ENCODE measurements around the gene MAP2K2.
"Not testable (repeated sequence)": the region's sequence is repeated elsewhere in the genome, so short reads cannot be mapped to it uniquely, and the experiment has no call there.

MAP2K2 gene

DNA sequence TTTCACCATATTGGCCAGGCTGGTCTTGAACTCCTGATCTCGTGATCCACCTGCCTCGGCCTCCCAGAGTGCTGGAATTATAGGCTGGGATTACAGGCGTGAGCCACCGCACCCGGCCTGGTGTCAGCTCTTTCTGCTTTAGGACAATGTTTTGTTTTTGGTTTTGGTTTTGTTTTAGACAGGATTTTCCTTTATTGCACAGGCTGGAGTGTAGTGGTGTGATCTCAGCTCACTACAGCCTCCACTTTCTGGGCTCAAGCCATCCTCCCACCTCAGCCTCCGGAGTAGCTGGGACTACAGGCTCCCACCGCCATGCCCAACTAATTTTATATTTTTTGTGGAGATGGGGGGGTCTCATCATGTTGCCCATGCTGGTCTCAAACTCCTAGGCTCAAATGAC is 5.1 kb upstream of the MAP2K2 start:
- DNase-seq: not testable (repeated sequence)

DNA sequence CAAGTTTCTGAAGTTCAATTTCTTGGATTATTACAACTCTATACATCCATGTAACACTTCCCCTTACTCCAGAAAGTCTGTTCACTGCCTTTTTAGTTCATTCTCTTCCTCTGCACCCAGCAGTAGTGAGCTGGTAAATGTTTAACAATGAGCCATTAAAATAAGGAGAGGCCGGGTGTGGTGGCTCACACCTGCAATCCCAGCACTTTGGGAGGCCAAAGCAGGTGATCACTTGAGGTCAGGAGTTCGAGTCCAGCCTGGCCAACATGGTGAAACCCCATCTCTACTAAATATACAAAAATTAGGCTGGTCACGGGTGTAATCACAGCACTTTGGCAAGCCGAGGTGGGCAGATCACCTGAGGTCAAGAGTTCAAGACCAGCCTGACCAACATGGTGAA is 3.4 kb upstream of the MAP2K2 start:
- DNase-seq: not testable (repeated sequence)

GRCh38 chr19:4124638-4125037 is 716 bp upstream of the MAP2K2 start:
- DNase-seq: no peak

DNA sequence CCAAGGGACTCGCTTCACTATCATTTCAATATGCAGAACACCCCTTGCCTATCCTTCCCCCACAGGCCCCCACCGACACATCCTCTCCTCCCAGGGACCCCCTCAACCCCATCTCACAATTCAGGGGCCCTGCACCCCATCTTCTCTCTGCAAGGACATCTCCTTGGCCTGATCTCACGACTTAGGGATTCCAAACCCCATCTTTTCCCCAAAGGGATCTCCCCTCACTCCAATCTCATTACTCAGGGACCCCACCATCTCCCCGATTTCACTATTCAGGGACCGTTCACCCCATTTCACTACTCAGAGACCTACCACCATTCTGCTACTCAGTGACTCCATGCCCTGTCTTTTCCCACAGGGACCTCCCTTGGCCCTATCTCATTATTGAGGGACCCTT is 1.4 kb downstream of the MAP2K2 start:
- no peak for DNase-seq

- DNase-seq: no peak
These were observed 2.1 kb downstream of the MAP2K2 start for GRCh38 chr19:4121815-4122214.

- no peak for DNase-seq
These were observed 2.7 kb downstream of the MAP2K2 start for GRCh38 chr19:4121273-4121612.

GRCh38 chr19:4120559-4121272 is 3.2 kb downstream of the MAP2K2 start:
- DNase-seq: no peak

- no peak for DNase-seq
These were observed 4.2 kb downstream of the MAP2K2 start for GRCh38 chr19:4119763-4120162.

GRCh38 chr19:4115818-4116385 is 8.0 kb downstream of the MAP2K2 start:
- DNase-seq: no peak

DNA sequence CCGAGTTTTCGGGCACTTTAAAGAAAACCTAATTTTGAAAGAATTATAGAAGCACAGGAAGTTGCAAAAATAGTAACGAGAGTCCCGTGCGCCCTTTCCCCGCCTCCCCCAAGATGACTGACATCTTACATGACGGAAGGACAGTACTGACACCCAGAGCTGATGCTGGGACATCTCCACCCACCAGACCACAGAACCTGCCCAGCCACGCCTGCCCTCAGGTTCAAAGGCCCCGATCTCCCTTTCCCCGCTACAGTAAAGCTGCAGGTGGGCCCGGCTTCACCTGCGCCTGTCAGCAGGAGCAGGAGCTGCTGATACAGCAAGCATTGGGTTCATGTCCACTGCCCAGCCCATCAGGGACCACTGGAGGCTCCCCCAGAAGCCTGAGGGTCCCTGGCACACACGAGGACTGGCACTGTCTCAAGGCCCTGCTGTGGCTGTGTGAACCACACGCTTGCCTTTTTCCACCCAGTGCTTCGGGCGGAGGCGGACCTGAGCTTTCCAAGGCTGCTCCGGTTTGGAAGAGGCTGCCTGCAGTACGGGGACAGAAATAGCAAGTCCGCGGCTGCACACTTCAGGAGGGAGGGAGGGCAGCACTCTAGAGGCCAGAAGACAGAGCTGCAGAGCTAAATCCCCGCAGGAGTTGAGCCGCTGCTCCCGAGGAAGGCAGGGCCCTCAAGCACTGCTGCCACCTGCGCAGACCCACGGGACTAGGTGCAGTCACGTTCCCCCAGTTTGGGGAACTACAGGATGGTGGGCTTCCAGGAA is 8.7 kb downstream of the MAP2K2 start:
- DNase-seq: peak; percentile 75

DNA sequence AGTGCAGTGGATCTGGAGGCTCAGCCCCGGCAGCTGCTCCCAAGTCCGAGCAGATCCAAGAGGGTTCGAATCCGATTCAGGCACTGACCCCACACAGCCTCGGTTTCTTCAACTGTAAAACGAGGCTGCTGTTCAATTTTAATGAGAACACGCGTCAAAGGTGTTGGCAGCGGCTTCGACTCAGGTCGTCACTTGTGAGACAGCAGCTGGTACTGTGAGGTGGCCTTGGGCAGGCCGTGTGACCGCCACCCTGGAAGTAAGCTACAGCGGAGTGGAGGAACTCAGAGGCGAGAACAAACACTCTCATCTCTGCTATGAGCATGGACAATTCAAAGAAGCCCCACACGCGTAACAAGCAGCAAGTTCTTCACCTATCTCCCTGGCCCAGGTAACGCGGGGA is 9.7 kb downstream of the MAP2K2 start:
- no peak for DNase-seq

- DNase-seq: no peak
These were observed 10.4 kb downstream of the MAP2K2 start for GRCh38 chr19:4113398-4114088.

DNA sequence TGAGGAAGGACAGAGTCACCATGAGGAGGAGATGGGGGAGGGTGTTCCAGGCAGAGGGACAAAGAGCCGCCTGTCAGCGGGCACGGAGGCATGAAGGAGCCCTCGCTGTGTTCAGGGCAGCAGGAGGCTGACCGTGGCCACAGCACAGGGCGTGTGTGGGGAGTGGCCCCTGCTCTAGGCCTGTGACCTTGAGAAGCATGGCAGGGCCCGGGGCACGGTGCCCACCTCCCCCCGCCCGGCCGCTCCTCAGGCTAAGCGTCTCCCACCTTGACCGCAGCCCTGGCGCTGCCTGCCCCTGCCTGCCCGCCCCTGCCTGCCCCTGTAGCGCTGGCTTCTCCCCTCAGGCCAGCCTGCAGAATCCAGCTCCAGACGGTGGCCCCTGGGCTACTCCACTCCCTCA is 11.6 kb downstream of the MAP2K2 start:
- no peak for DNase-seq

GRCh38 chr19:4109626-4109945 is 14.3 kb downstream of the MAP2K2 start:
- no peak for DNase-seq

- DNase-seq: peak; percentile 84
These were observed 14.9 kb downstream of the MAP2K2 start for GRCh38 chr19:4108767-4109625.

- DNase-seq: no peak
These were observed 20.9 kb downstream of the MAP2K2 start for GRCh38 chr19:4103080-4103433.

GRCh38 chr19:4102339-4103079 is 21.4 kb downstream of the MAP2K2 start:
- DNase-seq: no peak

- no peak for DNase-seq
These were observed 22.5 kb downstream of the MAP2K2 start for GRCh38 chr19:4101496-4101770.

DNA sequence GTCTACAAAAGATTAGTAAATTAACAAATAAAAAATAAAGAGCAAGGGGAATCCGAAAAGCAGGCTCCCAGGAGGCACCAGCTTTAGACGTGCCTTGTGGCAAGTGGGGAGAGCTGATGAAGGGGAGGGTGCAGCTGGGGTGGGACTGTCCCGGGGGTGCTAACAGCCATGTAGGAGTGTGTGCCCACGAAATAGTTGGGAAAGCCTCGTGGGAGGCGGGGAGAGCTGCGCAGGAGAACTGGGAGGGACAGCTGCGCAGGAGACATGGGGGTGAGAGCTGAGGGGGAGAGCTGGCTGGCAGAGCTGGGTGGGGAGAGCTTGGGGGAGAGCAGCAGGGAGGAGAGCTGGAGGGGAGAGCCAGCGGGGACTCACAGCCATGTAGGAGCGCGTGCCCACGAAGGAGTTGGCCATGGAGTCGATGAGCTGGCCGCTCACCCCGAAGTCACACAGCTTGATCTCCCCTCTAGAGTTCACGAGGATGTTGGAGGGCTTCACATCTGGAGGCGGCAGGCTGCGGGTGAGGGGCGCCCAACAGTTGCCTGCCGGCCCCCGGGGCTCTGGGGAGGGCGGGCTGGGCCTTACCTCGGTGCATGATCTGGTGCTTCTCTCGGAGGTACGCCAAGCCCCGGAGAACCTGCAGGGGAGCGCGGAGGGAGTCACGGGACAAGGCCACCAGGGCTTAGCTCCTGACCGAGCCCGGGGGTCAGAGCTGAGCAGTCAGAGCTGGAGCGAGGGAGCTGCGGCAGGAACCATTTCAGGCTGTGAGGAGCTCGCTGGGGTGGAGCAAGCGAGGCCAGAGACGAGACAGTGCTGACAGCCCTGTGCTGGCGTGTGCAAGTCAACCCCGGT is 23.1 kb downstream of the MAP2K2 start:
- DNase-seq: no peak

- DNase-seq: no peak
These were observed 24.7 kb downstream of the MAP2K2 start for GRCh38 chr19:4099041-4099764.

- DNase-seq: no peak
These were observed 25.4 kb downstream of the MAP2K2 start for GRCh38 chr19:4098493-4098892.

Measured in CD4-positive, alpha-beta T cell treated with Interleukin-6 for 4 hours (primary cell).